HG03378 (cell line): ENCODE results near the gene CMTM4.
"Not testable (repeated sequence)": the region's sequence is repeated elsewhere in the genome, so short reads cannot be mapped to it uniquely, and the experiment has no call there.

Experiments used
- ATAC-seq: cut with Tn5 transposase; IDR thresholded peaks from one replicate; pipeline ENCODE4 v1.9.1; 2021; ENCODE audit warnings: mild to moderate bottlenecking, moderate library complexity; ENCODE audit not compliant: unreplicated experiment

The CMTM4 gene

DNA sequence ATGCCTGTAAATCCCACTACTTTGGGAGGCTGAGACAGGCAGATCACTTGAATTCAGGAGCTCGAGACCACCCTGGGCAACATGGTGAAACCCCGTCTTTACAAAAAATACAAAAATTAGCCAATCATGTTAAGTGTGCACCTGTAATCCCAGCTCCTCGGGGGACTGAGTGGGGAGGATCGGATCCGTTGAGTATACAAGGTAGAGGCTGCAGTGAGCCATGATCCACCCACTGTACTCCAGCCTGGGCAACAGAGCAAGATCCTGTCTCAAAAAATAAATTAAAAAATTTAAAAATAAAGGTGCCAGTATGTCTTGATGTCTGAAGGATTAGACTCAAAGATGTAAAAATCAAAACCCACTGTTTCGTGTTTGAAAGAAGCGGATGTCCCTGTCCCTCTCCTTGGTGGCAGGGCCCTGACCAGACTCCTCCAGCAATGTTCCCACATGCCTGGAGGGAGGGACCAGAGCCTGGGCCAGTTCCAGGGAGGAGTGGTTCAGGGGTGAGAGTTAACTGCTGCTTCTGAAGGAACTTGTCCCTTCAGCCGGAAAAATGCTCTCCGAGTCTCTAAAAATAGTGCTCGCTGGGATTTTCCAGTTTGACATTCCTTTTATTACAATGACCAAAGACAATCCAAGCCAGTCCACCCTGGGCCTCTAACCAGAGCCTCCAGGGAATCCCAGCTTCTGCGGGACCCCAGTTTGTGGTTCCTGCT, 9.4 kb upstream of the CMTM4 start:
- no peak for ATAC-seq

DNA sequence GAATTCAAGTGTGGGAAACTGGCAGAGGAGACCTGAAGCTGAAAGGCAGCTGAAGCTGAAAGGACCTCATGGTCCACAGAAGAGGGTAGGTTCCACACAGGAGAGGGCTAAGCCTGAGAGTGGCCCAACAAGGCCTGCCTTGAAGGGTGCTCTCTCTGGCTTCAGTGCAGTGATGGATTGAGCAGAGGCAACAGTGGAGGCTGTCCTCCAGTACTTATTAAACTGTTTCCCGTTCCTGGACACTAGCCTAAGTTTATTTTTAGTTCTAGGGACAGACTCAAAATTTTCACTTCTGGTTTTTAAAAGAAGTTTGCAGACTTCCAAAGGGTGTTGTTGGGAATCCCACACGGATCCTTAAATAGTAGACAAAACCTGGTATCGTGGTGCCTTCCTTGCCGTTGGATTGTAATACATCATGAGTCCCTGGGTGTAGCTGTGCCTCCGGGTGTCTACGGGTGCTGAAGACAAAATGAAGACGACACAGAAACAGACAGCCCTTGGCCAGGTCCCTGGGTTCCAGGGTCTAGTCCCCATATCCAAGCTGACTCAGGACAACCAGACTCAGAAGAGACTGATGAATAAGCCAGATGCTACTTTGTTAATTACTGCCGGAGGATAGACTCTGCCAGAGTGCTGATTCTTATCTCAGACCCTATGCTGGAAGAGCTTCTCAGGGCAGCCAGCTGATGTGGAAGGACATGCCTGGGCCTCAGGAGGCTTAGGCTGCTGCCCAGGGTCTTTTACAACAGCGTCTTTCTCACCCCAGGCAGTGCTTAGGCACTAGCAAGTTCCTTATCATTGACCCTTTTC, 7.1 kb upstream of the CMTM4 start:
- ATAC-seq, result no peak

DNA sequence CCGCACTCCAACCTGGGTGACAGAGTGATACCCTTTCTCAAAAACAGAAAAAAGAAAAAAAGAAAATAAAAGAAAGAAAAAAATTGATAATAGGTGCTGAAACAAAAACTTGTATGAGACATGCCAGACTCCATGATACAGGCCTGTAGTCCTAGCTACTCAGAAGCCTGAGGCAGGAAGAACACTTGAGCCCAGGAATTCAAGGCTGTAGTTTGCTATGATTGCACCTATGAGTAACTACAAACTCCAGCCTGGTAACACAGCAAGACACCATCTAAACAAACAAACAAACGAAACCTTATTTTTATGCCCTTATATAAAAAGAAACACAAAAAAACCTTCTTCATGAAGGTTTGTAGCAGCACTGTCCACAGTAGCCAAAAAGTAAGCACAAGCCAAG, 5.0 kb upstream of the CMTM4 start:
- ATAC-seq, result no peak

DNA sequence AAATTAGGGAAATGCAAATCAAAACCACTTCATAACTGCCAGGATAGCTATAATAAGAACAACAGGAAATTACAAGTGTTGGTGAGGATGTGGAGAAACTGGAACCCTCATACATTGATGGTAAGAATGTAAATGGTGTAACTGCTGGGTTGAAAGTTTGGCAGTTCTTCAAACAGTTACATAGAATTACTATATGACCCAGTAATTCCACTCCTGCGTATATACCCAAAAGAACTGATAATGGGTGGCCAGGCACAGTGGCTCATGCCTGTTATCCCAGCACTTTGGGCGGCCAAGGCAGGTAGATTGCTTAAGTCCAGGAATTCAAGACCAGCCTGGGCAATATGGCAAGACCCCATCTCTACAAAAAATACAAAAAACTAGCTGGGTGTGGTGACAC, 4.5 kb upstream of the CMTM4 start:
- no peak for ATAC-seq

DNA sequence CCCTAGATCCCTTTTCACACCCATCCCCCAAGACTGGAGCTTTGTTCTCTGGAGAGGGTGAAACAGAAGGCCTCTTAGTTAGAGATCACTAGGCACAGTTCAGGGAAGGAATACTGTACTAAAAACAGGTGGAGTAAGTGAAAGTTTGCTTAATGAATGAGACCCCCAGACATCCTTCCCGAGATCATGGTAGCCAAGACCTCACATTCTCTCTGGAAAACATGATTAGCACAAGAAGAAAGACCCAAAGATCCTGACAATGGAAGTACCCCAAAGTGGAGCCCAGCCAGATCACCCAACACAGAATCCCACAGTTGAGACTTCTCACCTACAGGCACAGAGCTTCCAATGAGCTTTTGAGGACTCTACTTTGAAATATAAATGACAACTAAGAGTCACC, 3.4 kb upstream of the CMTM4 start:
- ATAC-seq, result no peak

DNA sequence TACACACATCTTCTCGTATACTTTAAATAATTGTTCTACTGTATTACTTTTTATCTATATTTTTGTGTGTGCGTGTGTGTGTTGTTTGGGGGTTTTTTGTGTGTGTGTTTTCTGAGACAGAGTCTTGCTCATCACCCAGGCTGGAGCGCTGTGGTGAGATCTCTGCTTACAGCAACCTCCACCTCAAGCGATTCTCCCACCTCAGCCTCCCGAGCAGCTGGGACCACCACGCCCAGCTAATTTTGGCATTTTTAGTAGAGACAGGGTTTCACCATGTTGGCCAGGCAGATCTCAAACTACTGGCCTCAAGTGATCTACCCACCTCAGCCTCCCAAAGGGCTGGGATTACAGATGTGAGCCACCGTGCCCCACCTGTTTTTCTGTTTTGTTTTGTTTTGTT, 1.5 kb upstream of the CMTM4 start:
- no peak for ATAC-seq

DNA sequence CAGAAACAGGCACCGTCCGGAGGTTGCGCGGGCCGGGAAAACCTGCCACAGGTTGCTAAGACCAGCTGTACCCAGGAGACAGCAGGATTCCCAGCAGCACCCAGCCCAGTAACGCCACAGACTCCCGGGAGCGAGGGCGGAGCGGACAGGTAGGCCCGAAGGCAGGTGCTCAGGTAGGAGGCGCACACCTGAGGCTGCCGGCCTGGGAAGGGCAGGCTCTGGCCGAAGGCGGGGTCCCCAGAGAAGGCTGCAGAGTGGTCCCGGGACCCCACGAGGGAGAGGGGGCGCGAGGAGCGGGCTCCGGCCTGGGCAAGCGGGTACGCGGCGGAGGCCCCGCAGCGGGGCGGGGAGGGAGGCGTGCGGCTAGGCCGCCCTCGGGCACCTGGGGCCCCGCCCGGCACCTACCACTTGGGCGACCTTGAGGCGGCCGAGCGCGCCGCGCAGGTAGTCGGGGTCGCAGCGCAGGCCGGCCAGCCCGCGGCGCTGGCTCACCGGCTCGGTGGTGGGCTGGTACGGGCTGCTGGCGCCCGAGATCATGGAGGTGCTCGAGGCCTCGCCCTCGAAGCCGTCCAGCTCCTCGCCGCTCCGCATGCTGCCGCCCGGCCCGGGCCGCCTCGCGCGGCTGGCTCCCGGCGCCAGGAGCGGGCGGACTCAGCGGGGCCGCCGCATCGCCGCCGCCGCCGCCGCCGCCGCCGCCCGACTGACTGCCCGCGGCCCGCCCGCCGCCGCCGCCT, 441 bp downstream of the CMTM4 start:
- no peak for ATAC-seq

DNA sequence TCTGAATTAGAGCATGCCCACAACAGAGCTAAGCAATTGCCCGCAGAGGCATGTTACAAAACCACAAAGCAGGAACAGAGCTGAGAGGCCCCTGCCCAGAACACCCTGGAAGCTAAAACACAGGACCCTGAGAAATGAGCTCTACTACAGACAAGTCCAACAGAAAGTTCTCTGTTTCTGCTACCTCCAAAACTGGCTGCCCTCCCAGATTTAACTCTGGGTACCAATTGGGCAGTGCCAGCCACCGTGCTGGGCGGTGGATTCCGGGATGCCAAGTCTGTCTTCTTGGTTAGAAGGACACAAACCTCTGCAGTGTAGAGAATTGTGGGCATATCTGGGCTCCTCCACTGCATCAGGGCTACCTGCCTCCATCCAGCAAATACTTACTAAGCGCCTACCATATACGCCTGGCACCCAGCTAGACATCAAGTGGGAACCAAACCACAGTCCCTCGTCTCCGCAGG, 1.0 kb downstream of the CMTM4 start:
- ATAC-seq, result no peak

DNA sequence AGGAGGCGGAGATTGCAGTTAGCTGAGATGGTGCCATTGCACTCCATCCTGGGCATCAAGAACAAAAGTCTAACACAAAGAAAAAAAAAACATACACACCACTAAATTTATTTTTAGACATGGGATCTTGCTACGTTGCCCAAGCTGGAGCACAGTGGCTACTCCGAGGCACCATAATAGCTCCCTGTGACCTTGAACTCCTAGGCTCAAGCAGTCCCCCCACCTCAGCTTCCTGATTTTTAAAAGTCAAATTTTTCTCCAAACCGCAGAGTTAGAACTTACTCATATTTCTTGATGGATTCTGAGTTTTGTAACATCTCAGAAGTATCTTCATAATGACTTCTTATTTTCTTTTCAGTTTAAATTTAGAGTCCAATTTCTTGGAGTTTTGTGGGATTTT, 3.4 kb downstream of the CMTM4 start:
- ATAC-seq, result no peak

DNA sequence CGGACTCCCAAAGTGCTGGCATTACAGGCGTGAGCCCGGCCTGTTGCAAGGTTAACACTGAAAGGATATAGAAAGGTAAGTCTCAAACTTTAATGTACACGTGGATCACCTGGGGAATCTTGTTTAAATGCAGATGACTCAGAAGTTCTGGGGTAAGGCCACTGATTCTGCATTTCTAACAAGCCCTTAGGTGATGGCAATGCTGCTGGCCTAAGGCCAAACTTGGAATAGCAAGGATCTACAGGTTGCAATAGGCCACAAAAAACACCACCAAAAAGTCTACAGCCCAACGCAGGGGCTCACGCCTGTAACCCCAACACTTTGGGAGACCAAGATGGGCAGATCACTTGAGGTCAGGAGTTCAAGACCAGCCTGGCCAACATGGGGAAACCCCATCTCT, 4.2 kb downstream of the CMTM4 start:
- no peak for ATAC-seq

DNA sequence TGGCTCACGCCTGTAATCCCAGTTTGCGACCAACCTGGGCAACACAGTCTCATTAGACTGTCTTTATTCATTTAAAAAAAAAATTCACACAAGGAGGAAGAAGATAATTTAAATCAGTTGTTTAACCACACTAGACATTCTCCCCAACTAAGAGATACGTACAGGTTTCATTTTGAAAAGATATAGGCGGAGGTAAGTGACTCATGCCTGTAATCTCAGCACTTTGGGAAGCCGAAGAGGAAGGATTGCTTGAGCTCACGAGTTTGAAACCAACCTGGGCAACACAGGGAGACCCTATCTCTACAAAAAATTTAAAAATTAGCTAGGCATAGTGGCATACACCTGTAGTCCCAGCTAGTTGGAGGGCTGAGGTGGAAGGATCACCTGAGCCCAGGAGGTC, 5.3 kb downstream of the CMTM4 start:
- no peak for ATAC-seq

DNA sequence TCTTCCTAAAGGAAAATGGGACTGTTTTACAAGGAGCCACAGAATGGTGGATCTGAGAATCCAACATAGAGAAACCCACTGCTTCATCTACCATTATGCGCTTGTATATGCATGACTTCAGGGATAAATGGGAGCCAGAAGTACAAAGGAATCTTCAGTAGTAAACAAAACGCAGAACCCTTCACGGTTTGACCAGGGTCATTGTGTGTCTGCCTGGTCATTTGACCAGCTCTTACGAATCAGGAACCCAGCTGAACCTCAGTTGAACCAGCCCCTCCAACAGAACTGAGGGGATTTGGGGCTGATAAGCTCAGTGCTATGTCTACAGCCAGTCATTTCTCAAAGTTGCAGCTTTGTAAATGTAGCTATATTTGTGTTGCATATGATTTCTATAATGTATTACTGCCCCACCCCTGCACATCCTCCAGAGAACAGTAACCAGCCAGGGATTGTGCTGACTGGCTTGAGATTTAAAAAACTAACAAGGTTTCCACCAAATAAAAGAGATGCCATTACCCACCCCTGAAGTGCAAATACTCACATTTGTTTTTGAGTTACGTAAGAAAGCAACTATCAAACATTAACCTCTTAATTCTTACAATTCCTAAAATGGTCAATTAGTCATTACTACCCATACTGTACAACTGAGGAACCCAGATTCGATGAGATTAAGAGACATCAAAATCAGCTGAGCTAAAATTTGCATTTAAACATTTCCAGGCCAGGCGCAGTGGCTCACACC, 6.3 kb downstream of the CMTM4 start:
- ATAC-seq, result no peak

DNA sequence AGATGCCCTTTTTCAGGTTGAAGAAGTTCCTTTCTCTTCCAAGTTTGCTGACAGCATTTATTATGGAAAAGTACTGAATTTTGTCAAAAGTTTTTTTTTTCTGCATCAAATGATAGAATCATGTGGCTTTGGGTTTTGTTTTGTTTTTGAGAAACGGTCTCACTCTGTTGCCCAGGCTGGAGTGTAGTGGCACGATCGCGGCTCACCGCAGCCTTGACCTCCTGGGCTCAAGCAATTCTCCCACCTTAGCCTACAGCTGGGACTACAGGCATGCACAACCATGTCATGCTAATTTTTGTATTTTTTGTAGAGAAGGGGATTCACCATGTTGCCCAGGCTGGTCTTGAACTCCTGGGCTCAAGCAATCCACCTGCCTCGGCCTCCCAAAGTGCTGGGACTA, 7.3 kb downstream of the CMTM4 start:
- ATAC-seq, result no peak

DNA sequence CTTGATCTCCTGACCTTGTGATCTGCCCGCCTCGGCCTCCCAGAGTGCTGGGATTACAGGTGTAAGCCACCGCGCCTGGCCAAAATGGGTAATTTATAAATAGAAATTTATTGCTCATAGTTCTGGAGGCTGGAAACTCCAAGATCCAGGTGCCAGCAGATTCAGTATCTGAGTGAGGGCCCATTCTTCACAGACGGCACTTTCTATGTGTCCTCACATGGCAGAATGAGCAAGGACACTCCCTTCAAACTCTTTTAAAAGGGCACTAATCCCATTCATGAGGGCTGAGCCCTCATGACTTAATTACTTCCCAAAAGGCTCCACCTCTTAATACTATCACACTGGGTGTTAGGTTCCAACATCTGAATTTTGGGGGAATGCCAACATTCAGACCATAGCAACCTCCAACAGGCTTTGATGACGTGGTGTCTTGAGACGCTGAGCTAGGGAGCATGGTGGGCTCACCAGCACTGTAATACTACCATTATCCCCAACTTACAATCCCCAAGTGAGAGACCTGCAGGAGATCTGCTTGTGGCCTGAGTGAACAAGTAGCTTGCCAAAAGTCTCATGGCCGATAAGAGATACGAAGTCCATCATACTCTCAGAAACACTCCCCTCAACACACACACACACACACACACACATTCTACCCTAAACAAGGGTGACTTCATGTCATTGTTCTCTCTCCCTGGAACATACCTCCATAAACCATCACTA, 8.5 kb downstream of the CMTM4 start:
- ATAC-seq, result no peak

DNA sequence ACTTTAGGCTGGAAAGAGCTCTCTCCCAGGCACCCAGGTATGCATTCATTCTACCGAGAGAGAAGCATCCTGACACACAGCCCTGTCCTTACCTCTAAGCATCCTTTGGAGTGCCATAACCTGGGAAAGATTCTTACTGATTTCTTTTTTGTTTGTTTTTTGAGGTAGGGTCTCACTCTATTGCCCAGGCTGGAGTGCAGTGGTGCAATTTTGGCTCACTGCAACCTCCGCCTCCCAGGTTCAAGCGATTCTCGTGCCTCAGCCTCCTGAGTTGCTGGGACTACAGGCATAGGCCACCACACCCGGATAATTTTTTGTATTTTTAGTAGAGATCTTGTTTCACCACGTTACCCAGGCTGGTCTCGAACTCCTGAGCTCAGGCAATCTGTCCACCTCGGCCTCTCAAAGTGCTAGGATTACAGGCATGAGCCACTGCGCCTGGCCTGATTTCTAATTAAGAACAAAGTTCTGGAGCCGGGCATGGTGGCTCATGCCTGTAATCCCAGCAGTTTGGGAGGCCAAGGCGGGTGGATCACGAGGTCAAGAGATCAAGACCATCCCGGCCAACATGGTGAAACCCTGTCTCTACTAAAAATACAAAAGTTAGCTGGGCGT, 10.9 kb downstream of the CMTM4 start:
- ATAC-seq, result not testable (repeated sequence)

DNA sequence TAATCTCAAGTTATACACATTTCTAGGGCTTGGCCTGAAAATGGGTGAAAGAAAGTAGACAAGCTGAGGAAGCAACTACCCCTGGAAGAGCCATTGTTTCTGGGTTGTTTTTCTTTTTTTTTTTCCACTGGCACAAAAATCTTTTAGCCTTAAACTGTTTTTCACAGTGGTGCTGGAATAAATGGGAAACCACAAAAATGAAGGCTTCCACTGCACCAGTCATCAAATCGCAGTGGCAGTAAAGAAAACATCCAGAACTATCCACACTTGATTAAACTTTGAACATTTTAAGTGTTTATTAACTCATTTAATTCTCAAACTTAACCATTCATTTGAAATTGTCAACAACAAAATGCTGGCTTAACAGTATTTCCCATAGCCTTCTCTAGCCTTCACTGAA, 14.3 kb downstream of the CMTM4 start:
- no peak for ATAC-seq

DNA sequence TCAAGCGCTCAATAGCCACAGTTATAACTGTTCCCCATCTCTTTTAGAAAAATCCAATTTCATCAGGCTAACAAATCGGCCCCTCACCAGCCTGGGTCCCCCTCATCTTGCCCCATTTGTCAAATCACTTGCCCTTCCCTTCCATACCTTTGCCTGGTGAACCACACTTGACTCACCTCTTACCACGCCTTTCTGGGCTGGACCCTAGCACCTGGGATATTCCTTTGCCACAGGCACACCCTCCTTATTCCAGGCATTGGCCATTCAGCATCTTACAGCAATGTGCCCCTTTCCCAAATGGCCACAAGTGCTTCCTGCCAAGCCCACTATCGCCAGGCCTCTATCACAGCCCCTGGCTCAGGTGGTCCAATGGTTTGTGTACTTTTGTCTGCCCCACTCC, 14.9 kb downstream of the CMTM4 start:
- ATAC-seq, result no peak

DNA sequence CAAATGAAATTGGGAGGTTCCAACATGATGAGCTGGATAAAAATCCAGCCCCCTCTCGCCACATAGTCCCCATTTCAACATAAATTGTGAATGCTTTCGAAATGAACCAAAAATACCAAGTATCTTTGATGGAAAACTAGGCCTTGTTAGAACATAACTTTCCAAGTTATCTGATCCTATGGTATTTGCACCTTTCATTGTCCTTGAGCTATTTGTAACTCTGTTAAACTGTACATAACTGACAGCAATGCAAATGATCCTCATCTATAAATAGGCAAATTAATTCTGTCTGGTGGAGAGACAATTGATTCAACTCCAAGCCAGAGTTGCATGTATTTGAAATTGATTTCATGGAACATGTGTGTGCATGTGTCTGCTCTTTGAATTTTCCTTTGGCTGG, 18.2 kb downstream of the CMTM4 start:
- ATAC-seq, result no peak

DNA sequence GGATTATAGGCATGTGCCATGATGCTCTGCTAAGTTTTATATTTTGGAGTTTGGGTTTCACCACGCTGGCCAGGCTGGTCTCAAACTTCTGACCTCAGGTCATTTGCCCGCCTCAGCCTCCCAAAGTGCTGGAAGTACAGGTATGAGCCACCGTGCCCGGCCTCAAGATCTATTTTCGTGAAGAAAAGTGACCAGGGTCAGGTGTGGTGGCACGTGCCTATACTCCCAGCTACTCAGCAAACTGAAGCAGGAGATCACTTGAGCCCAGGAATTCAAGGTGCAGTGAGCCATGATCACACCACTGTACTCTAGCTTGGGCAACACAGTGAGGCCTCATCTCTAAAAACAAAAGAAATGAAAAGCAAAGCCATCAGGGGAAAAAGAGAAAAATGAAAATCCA, 18.7 kb downstream of the CMTM4 start:
- ATAC-seq, result no peak

DNA sequence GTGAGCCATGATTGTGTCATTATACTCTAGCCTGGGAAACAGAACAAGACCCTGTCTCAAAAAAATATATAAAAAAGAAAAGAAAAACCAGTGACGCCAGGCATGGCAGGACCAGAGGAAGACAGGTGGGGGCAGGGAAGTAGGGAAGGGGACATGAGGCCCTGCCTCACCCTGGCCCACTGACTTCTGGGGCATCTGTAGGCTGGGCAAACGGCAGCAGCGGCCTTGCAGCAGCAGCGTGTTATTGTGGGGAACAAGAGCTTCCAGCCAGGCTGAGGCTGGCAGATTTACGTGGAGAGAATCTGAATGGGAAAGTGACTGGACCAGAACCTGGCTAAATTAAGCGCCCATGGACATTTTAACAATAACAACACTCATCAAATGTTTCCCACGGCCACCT, 19.4 kb downstream of the CMTM4 start:
- ATAC-seq, result no peak
